GM21723 (cell line): ENCODE data around the gene RNU5D-1.
"Not testable (repeated sequence)": the region's sequence is repeated elsewhere in the genome, so short reads cannot be mapped to it uniquely, and the experiment has no call there.

Experiments
- ATAC-seq: cut with Tn5 transposase; IDR thresholded peaks from one replicate; pipeline ENCODE4 v1.9.1; 2021; ENCODE audit warnings: mild to moderate bottlenecking, moderate library complexity; ENCODE audit not compliant: unreplicated experiment

Gene RNU5D-1

GRCh38 chr1:44730741-44731512 is at the start of gene RNU5D-1:
TSS of gene RNU5D-1 (minus strand) at chr1:44731170.
- ATAC-seq, result peak; percentile 64

- no peak for ATAC-seq
Observed at GRCh38 chr1:44780583-44781121, 49.7 kb upstream of the RNU5D-1 start.

- no peak for ATAC-seq
Observed at GRCh38 chr1:44778705-44779576, 48.0 kb upstream of the RNU5D-1 start.

GRCh38 chr1:44777969-44778635 is 47.1 kb upstream of the RNU5D-1 start:
- no peak for ATAC-seq

GRCh38 chr1:44777547-44777946 is 46.6 kb upstream of the RNU5D-1 start:
- no peak for ATAC-seq

GRCh38 chr1:44776730-44777068 is 45.7 kb upstream of the RNU5D-1 start:
- ATAC-seq, result no peak

- ATAC-seq, result peak; percentile 21
Observed at GRCh38 chr1:44775930-44776729, 45.2 kb upstream of the RNU5D-1 start.

- peak; percentile 73 for ATAC-seq
Observed at GRCh38 chr1:44775078-44775929, 44.3 kb upstream of the RNU5D-1 start, which contains the start of gene RPS8. TSS of gene RPS8 (plus strand) at chr1:44775540. CDS start at chr1:44775597, 57 bp downstream.

GRCh38 chr1:44766421-44766820 is 35.5 kb upstream of the RNU5D-1 start:
- not testable (repeated sequence) for ATAC-seq

GRCh38 chr1:44760876-44761275 is 29.9 kb upstream of the RNU5D-1 start:
- ATAC-seq, result no peak

- no peak for ATAC-seq
Observed at GRCh38 chr1:44759077-44759476, 28.1 kb upstream of the RNU5D-1 start.

GRCh38 chr1:44757420-44757819 is 26.4 kb upstream of the RNU5D-1 start:
- no peak for ATAC-seq

GRCh38 chr1:44747878-44748277 is 16.9 kb upstream of the RNU5D-1 start:
- no peak for ATAC-seq

GRCh38 chr1:44743211-44743610 is 12.2 kb upstream of the RNU5D-1 start:
- no peak for ATAC-seq

- peak; percentile 2 for ATAC-seq
Observed at GRCh38 chr1:44740179-44740617, 9.2 kb upstream of the RNU5D-1 start.

- peak; percentile 98 for ATAC-seq
Observed at GRCh38 chr1:44739307-44740178, 8.6 kb upstream of the RNU5D-1 start, which contains the start of gene KIF2C. TSS of gene KIF2C (plus strand) at chr1:44739837. CDS start at chr1:44739933, 96 bp downstream.

- not testable (repeated sequence) for ATAC-seq
Observed at GRCh38 chr1:44738953-44739306, 8.0 kb upstream of the RNU5D-1 start.

- ATAC-seq, result no peak
Observed at GRCh38 chr1:44735992-44736391, 5.0 kb upstream of the RNU5D-1 start.
